HG02588 (cell line): Measurements from ENCODE around the gene NPPB.

Experiments used
- ATAC-seq: cut with Tn5 transposase; IDR thresholded peaks from one replicate; pipeline ENCODE4 v1.9.1; 2021; ENCODE audit warnings: mild to moderate bottlenecking, moderate library complexity; ENCODE audit not compliant: unreplicated experiment

Gene NPPB

DNA sequence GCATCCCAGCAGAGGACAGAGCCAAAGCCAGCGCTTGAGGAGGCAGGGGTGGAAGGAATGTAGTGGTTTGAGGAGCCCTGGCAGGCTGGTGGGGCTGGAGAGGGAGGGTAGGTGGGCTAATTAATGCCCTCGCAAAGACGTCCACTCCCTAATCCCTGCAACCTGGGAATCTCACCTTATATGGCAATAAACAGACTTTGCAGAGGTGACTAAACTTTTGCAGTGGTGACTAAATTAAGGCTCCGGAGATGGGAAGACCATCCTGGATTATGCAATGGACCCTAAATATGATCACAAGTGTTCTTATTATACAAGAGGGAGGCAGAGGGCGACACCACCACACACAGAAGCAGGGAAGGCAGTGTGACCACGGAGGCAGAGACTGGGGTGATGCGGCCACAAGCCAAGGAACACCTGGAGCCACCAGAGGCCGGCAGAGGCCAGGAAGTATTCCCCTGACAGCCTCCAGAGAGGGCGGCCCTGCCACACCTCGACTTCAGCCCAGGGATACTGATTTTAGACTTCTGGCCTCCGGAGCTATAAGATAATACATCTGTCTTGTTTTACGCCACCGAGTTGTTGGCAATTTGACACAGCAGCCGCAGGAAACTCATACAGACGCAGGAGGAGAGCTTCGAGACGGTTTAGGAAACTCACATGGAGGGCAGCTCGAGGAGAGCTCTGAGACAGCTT lies 23.1 kb upstream of the NPPB start:
- ATAC-seq, result no peak

GRCh38 chr1:11880911-11881748 lies 22.4 kb upstream of the NPPB start:
- no peak for ATAC-seq

DNA sequence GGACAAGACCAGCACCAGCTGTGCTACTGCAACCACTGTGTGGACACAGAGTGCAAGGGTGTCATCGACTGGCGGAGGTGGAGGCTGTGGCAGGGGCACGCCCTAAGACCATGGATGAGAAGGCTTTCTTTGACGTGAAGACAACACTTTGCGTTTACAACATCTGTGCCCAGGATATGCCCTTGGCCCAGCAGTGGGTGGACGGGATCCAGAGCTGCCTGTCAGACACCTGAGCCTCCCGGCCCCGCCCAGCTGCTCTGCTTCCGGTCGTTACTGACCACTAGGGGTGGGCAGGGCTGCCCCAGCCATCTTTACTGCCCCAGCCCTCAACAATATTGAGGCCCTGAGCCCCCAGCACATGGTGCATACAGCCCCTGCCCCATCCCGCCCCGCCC lies 21.4 kb upstream of the NPPB start:
- ATAC-seq, result no peak

DNA sequence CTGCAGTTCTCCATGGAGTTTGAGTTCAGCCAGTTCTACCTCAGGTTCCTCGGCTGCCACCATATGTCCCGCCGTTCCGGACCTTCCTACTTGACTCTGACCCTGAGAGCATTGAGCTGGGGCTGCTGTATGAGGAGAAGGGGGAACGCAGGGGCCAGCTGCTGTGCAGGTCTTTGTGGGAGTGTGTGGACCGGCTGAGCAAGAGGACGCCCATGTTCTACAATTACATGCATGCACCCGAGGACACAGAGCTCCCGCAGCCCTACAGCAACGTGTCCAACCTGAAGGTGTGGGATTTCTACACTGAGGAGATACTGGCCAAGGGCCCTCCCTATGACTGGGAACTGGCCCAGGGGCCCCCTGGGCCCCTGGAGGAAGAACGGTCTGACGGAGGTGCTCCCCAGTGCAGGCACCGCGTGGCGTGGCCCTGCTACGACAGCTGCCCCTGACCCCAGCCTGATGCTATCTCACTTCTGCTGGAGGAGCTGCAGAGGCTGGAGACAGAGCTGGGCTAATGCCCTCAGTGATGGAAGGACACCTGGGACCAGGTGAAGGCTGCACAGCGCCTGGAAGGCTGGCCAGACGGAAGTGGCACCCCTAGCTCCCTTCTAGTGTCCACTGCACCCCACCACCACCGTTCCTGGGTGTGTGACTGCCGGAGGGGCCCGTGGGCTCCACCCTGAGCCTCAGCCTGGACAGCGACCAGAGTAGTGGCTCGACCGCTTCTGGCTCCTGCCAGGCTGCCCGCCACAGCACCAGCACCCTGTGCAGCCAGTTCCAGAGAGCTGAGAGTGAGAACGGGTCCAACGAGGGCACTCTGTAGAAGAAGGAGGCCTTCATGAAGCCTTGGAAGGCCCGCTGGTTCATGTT lies 20.8 kb upstream of the NPPB start:
- ATAC-seq, result no peak

DNA sequence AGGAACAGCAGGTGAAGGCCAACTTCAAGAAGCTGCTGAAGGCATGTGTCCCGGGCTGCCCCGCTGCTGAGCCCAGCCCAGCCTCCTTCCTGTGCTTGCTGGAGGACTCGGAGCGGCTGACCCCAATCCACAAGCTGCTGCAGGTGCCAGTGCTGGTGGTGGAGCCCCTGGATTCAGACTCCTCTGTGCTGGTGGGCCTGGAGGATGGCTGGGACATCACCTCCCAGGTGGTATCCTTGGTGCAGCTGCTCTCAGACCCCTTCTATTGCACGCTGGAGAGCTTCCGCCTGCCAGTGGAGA lies 20.1 kb upstream of the NPPB start:
- no peak for ATAC-seq

DNA sequence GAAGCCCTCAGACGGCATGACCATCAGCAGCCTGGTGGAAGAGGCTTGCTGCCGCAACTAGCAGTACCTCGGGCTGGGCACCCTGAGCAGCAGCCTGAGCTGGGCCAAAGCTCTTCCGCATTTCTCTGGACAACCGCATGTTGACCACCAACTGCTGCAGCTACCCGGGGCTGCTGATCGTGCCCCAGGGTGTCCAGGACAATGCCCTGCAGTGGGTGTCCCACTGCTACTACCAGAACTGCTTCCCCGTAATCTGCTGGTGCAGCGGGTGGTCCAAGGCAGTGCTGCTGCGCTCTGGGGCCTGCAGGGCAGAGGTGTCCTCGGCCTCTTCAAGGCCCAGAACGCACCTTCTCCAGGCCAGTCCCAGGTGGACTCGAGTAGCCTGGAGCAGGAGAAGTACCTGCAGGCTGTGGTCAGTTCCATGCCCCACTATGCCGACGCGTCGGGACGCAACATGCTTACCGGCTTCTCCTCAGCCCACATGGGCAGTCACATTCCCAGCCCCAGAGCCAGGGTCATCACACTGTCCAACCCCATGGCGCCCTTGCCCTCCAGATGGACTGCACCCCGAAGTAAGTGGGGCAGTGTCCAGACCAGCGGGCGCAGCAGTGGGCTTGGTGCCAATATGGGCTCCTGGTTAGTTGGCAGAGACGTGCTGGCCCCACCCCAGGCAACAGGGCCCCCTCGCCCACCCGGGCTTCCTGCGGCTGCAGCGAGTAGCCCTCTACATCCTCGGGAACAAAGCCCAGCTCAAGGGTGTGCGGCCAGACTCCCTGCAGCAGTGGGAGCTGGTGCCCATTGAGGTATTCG lies 19.5 kb upstream of the NPPB start:
- ATAC-seq, result no peak

- no peak for ATAC-seq
Observed at GRCh38 chr1:11877074-11877473, 18.3 kb upstream of the NPPB start.

DNA sequence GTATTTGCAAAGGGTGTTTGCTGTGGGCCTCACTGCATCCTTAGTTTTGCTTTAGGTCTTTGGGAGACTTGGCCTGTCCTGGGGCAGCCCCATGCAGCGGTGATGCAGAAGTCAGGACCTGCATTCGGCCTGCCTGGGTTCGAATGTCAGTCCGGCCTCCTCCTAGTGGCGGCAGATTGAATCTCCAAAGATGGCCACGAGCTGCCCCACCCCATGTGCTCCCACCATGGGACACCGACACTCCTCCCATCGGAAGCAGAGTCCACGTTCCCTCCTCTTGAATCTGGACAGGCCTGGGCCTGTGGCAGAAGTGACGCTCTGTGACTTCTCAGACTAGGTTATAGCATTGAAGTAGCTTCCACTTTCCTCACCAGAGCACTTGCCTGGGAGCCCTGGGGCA lies 16.3 kb upstream of the NPPB start:
- ATAC-seq, result no peak

DNA sequence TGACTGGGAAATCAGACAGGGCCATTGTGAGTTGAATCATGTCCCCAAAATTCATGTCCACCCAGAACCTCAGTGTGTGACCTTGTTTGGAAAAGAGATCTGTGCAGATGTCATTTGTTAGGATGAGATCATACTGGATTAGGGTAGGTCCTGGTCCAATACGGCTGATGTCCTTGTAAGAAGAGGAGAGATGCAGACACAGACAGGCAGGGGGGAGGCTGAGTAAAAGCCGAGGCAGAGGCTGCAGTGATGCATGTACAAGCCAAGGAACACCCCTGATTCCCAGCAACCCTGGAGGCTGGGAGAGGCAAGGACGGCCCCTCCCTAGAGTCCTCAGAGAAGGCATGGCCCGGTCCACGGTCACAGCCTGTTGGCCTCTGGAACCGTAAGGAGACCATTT lies 15.9 kb upstream of the NPPB start:
- ATAC-seq, result no peak

DNA sequence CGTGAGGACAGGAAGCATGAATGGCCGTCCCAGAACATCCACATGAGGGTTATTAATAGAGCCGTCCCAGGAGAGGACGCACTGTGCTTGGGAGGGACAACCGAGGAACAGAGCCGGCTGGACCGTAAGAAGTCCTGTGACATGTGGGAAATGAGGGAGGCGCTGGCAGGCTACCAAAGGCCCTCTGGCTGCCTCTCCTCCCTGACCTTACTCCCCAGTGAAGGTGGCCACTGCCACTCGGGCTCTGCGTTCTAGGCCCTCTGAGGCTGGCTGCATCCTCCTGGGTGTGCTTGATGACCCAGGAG lies 15.5 kb upstream of the NPPB start:
- no peak for ATAC-seq

DNA sequence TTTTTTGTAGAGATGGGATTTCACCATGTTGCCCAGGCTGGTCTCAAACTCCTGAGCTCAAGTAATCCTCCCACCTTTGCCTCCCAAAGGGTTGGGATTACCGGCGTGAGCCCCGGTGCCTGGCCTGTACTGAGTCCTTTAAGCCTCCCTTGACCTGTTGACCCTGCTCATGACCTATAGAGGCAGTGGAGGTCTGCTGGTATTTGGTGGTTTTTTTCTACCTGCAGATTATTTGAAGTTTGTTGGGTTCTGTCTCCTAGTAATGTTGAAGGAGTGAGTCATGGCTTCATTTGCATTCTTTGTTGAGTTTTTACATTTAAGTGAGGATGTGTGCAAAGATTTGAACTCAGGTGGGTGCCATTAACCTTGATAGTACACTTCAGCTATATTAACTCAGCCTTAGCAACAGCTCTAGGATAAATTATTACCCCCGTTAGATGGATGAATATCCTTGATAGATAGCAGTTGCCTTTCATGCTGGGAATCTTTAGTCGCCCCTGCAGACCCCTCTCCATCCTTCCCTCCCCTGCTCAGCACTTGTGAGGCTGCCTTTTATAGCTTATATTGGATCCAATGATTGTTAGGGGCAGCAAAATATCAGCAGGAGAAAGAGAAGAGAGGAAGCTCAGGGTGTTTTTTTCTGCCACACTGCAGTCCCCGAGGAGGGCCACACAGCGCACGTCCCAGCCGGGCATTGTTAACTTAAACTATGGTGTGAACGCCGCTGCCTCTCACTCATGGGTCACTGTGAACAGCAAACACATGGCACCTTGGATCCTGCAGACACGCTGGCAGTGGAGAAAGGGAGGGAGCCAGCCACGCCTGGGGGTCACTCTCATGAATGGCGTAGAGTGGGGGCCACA lies 14.9 kb upstream of the NPPB start:
- no peak for ATAC-seq

DNA sequence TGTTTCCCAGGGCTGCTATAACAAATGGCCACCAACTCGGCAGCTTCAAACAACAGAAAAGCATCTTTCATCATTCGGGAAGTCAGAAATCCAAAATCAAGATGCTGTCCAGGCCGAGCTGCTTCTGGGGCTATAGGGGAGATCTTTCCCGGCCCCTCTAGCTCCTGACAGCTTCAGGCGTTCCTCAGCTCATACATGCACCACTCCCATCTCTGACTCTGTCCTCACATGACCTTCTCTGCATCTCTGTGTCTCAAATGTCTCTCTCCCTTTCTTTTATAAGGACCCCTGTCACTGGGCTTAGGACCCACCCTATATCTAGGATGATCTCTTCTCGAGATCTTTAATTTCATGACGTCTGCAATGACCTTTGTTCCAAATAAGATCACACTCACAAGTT lies 13.8 kb upstream of the NPPB start:
- ATAC-seq, result no peak

GRCh38 chr1:11869650-11870207 lies 11.0 kb upstream of the NPPB start:
- no peak for ATAC-seq

DNA sequence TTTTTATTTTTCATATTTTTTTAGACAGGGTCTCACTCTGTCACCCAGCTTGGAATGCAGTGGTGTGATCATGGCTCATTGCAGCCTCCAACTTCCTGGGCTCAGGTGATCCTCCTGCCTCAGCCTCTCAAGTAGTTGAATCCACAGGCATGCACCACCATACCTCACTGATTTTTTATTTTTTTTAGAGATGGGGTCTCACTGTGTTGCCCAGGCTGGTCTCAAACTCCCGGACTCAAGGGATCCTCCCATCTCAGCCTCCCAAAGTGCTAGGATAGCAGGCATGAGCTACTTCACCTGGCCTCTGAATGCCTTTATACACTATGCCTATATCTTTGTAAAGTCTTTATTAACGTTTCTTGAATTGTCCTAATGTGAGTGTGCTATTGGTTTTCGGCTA lies 10.4 kb upstream of the NPPB start:
- no peak for ATAC-seq

DNA sequence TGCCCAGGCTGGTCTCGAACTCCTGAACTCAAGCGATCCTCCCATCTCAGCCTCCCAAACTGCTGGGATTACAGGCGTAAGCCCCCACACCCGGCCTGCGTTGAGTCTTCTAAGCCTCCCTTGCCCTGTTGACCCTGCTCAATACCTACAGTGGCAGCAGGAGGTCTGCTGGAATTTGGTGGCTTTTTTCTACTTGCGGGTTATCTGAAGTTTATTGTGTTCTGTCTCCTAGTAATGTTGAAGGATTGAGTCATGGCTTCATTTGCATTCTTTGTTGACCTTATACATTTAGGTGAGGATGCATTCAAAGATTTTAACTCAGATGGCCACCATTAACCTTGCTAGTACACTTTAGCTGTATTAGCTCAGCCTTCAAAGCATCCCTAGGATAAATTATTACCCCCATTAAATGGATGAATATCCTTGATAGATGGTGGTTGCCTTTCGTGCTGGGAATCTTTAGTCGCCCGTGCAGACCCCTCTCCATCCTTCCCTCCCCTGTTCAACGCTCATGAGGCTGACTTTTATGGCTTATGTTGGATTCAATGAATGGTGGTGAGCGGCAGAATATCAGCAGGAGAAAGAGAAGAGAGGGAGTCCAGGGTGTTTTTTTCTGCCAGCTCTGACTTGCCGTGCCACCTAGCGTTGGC lies 9.7 kb upstream of the NPPB start:
- ATAC-seq, result no peak

DNA sequence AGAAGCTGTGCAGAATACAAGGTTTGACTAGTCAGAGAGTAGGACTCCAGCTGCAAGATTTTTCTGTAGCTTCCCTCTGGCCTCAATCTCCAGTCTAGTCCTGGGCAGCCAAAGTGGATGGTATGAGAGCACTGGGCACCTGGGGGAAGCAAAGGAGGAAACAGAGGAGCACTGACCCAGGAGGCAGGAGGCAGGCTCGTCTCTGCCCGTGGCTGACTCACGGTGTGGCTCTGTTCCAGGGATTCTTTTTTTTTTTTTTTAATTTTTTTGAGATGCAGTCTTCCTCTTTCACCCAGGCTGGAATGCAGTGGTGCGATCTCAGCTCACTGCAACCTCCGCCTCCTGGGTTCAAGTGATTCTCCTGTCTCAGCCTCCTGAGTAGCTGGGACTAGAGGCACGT lies 4.1 kb upstream of the NPPB start:
- ATAC-seq, result no peak

GRCh38 chr1:11860587-11860986 lies 1.8 kb upstream of the NPPB start:
- ATAC-seq, result no peak

DNA sequence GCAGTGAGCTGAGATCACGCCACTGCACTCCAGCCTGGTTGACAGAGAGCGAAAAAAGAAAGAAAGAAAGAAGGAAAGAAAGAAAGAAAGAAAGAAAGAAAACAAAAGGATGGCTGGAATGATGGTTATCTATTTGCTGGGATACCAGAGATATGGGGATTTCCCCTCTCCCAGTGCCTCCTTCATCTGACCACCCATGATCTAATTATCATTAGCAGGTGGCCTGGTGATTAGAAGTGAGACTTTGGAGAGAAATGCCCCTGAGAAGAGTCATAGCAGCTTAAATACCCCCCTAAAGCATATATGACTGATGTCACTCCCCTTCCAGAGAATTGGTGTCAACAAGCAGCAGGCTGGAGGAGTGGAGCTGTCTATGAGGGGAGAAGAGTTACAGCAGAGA lies 1.3 kb upstream of the NPPB start:
- ATAC-seq, result no peak
